Measurements from ENCODE around the gene WWOX. TPM values are rescaled to one million over a fixed set of nuclear protein-coding genes. Genes with fewer than 3 reads are reported as not detected.

WWOX gene
- polyA plus RNA-seq, 1 donor (not counting 4 experiments of a cell fraction or from before 2014, with no cell fraction given): 5.1 TPM

GRCh38 chr16:79182616-79183015 is 1083.2 kb downstream of the WWOX start:
- no peaks in the 10 kb centered on the region for H3K79me2 ChIP-seq (ENCODE audit: control insufficient read depth, insufficient read depth, low read length)
- dilution Hi-C loops (cut with MboI; ENCODE audit: extremely low pct_ligation_motif_present, low sequenced_read_pairs): no loop called here

DNA sequence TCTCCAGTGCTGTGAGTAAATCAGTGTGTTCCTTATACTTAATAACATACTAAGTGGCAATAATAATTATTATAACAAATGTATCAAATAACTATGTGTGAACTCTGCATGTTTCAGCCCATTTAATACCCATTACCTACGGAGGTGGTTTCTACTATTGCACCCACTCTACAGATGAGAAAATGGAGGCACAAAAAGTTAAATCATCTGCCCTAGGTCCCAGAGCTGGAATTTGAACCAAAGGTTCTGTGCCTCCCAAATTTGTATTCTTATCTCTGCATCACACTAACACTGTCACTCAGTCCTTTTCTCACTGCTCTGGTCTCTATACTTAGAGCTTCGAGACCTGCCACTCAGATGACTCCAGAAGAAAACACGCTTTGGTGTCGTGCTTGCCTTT is 1084.1 kb downstream of the WWOX start:
- Histone ChIP-seq H3K36me3 (ENCODE audit: control insufficient read depth in 2 of 2, extremely low read depth in 1 of 2, insufficient read depth in 2 of 2, low read length in 2 of 2) (no peaks in the 10 kb centered on the region), H3K4me2 (ENCODE audit: control insufficient read depth, extremely low read depth, insufficient read depth, low read depth, low read length) (no peak overlapping the region), H3K27ac (ENCODE audit: control insufficient read depth, insufficient read depth, low read length) (no peak overlapping the region), H3K4me1 (ENCODE audit: control insufficient read depth, extremely low read depth, insufficient read depth, low read length) (peaks cover 4% of the 10 kb centered on the region), H3K9me3 (ENCODE audit: control insufficient read depth, low read depth, low read length) (no peaks in the 10 kb centered on the region), H3K27me3 (ENCODE audit: control insufficient read depth, extremely low read depth, insufficient read depth, low read length) (no peaks in the 10 kb centered on the region), H4K20me1 (ENCODE audit: control insufficient read depth, extremely low read depth, insufficient read depth, low read length) (no peaks in the 10 kb centered on the region), H3K79me2 (ENCODE audit: control insufficient read depth, insufficient read depth, low read length) (no peaks in the 10 kb centered on the region), H2AFZ (ENCODE audit: control insufficient read depth, low read length) (no peak overlapping the region), H3K9me1 (ENCODE audit: control insufficient read depth, extremely low read depth, insufficient read depth, low read length) (no peaks in the 10 kb centered on the region), H3K4me3 (ENCODE audit: control insufficient read depth in 2 of 3, extremely low read depth in 1 of 3, insufficient read depth in 2 of 3, low read depth in 1 of 3, low read length in 3 of 3) (no peak overlapping the region), H3K9ac (ENCODE audit: control insufficient read depth, extremely low read depth, insufficient read depth, low read length) (no peak overlapping the region)
- dilution Hi-C loops (cut with MboI; ENCODE audit: extremely low pct_ligation_motif_present, low sequenced_read_pairs): no loop called here
- FAIRE-seq: no peak
- no peak for DNase-seq (ENCODE audit: low read depth, low spot score)
- TF ChIP-seq EZH2 (IDR thresholded peaks at IDR 0.05; ENCODE audit: low read length): no peak
- TF ChIP-seq, protein P1, sequence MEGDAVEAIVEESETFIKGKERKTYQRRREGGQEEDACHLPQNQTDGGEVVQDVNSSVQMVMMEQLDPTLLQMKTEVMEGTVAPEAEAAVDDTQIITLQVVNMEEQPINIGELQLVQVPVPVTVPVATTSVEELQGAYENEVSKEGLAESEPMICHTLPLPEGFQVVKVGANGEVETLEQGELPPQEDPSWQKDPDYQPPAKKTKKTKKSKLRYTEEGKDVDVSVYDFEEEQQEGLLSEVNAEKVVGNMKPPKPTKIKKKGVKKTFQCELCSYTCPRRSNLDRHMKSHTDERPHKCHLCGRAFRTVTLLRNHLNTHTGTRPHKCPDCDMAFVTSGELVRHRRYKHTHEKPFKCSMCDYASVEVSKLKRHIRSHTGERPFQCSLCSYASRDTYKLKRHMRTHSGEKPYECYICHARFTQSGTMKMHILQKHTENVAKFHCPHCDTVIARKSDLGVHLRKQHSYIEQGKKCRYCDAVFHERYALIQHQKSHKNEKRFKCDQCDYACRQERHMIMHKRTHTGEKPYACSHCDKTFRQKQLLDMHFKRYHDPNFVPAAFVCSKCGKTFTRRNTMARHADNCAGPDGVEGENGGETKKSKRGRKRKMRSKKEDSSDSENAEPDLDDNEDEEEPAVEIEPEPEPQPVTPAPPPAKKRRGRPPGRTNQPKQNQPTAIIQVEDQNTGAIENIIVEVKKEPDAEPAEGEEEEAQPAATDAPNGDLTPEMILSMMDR (optimal IDR thresholded peaks at IDR 0.05 in 1 of 3, IDR thresholded peaks at IDR 0.05 in 1 of 3, conservative IDR thresholded peaks at IDR 0.05 in 1 of 3; ENCODE audit: extremely low read depth in 1 of 3, insufficient read depth in 2 of 3, low read length in 3 of 3): no peak

More at GRCh38 chr16:79182616-79183015, 1083.2 kb downstream of the WWOX start:
- Histone ChIP-seq H3K4me2 (ENCODE audit: control insufficient read depth, extremely low read depth, insufficient read depth, low read depth, low read length) (peak overlapping the region; percentile 10), H3K4me3 (ENCODE audit: control insufficient read depth in 2 of 3, extremely low read depth in 1 of 3, insufficient read depth in 2 of 3, low read depth in 1 of 3, low read length in 3 of 3) (no peak overlapping the region), H3K9me3 (ENCODE audit: control insufficient read depth, low read depth, low read length) (no peaks in the 10 kb centered on the region), H3K4me1 (ENCODE audit: control insufficient read depth, extremely low read depth, insufficient read depth, low read length) (peaks cover 4% of the 10 kb centered on the region), H3K36me3 (ENCODE audit: control insufficient read depth in 2 of 2, extremely low read depth in 1 of 2, insufficient read depth in 2 of 2, low read length in 2 of 2) (no peaks in the 10 kb centered on the region), H3K27ac (ENCODE audit: control insufficient read depth, insufficient read depth, low read length) (no peak overlapping the region), H4K20me1 (ENCODE audit: control insufficient read depth, extremely low read depth, insufficient read depth, low read length) (no peaks in the 10 kb centered on the region), H2AFZ (ENCODE audit: control insufficient read depth, low read length) (no peak overlapping the region), H3K9me1 (ENCODE audit: control insufficient read depth, extremely low read depth, insufficient read depth, low read length) (no peaks in the 10 kb centered on the region), H3K9ac (ENCODE audit: control insufficient read depth, extremely low read depth, insufficient read depth, low read length) (no peak overlapping the region), H3K27me3 (ENCODE audit: control insufficient read depth, extremely low read depth, insufficient read depth, low read length) (no peaks in the 10 kb centered on the region)
- DNase-seq (ENCODE audit: low read depth, low spot score): no peak
- FAIRE-seq: no peak
- TF ChIP-seq, protein P1 (optimal IDR thresholded peaks at IDR 0.05 in 1 of 3, IDR thresholded peaks at IDR 0.05 in 1 of 3, conservative IDR thresholded peaks at IDR 0.05 in 1 of 3; ENCODE audit: extremely low read depth in 1 of 3, insufficient read depth in 2 of 3, low read length in 3 of 3): no peak
- no peak for TF ChIP-seq EZH2 (IDR thresholded peaks at IDR 0.05; ENCODE audit: low read length)

All from keratinocyte (primary cell).